GM23338 (cell line): Measurements from ENCODE around the gene SYCP3. TPM values are rescaled to one million over a fixed set of nuclear protein-coding genes. Genes with fewer than 3 reads are reported as not detected.

Experiments used
- ATAC-seq: fragments of 200-7000 bp; cut with Tn5 transposase; 3 replicates; pipeline ENCODE4 v1.9.1; 2020
- DNase-seq: peaks from one replicate; pipeline ENCODE4 v3.0.0-alpha.2; 2015; ENCODE audit warnings: low spot score
- H2AFZ ChIP-seq: fragments of 200-600 bp; sonication (generic); 2 replicates; pipeline ENCODE4 v1.8.0; 2016; ENCODE audit warnings: antibody characterized with exemption, mild to moderate bottlenecking, moderate library complexity
- H3F3A ChIP-seq: fragments of 200-600 bp; sonication (generic); replicated peaks from 2 replicates; pipeline ENCODE4 v1.8.0; 2017; ENCODE audit warnings: antibody characterized with exemption, mixed run types, low read depth
- H3K27ac ChIP-seq: fragments of 200-600 bp; sonication (generic); 2 replicates; pipeline ENCODE4 v1.6.1; 2016; ENCODE audit warnings: low read depth
- H3K27me3 ChIP-seq: fragments of 200-600 bp; sonication (generic); 2 replicates; pipeline ENCODE4 v1.8.0; 2016; ENCODE audit warnings: mild to moderate bottlenecking, mixed run types, moderate library complexity; ENCODE audit not compliant: insufficient read depth
- H3K36me3 ChIP-seq: fragments of 200-600 bp; sonication (generic); 2 replicates; pipeline ENCODE4 v1.8.0; 2016; ENCODE audit warnings: mild to moderate bottlenecking; ENCODE audit not compliant: insufficient read depth
- H3K4me1 ChIP-seq: fragments of 200-600 bp; sonication (generic); 2 replicates; pipeline ENCODE4 v1.8.0; 2016; ENCODE audit warnings: mild to moderate bottlenecking, moderate library complexity; ENCODE audit not compliant: insufficient read depth
- H3K4me2 ChIP-seq: fragments of 200-600 bp; sonication (generic); 2 replicates; pipeline ENCODE4 v1.7.1; 2017; ENCODE audit warnings: mixed run types
- H3K4me3 ChIP-seq: fragments of 200-600 bp; sonication (generic); 2 replicates; pipeline ENCODE4 v1.6.1; 2016; ENCODE audit warnings: mixed run types
- H3K79me2 ChIP-seq: fragments of 200-600 bp; sonication (generic); replicated peaks from 2 replicates; pipeline ENCODE4 v1.8.0; 2017; ENCODE audit warnings: mild to moderate bottlenecking; ENCODE audit not compliant: insufficient read depth
- H3K9me2 ChIP-seq: fragments of 200-600 bp; sonication (generic); 2 replicates; pipeline ENCODE4 v1.8.0; 2017; ENCODE audit not compliant: insufficient read depth
- H4K20me1 ChIP-seq: fragments of 200-600 bp; sonication (generic); replicated peaks from 2 replicates; pipeline ENCODE4 v1.8.0; 2017; ENCODE audit warnings: mild to moderate bottlenecking; ENCODE audit not compliant: insufficient read depth
- H3K27ac Mint-ChIP-seq: 2 replicates; pipeline ENCODE4 v1.8.0; 2020; ENCODE audit warnings: inconsistent platforms, mild to moderate bottlenecking, moderate library complexity, mixed read lengths
- H3K27me3 Mint-ChIP-seq: 3 replicates; pipeline ENCODE4 v1.8.0; 2022; ENCODE audit warnings: low read depth, mild to moderate bottlenecking, moderate library complexity, mixed read lengths, inconsistent platforms; ENCODE audit not compliant: insufficient read depth, poor library complexity
- H3K36me3 Mint-ChIP-seq: 3 replicates; pipeline ENCODE4 v1.8.0; 2021; ENCODE audit warnings: low read depth, mild to moderate bottlenecking, inconsistent platforms, moderate library complexity, mixed read lengths
- H3K4me1 Mint-ChIP-seq: 3 replicates; pipeline ENCODE4 v1.8.0; 2020; ENCODE audit warnings: mild to moderate bottlenecking, inconsistent platforms, mixed read lengths
- H3K4me3 Mint-ChIP-seq: 3 replicates; pipeline ENCODE4 v1.8.0; 2021; ENCODE audit warnings: moderate library complexity, mild to moderate bottlenecking, inconsistent platforms, mixed read lengths
- H3K9me3 Mint-ChIP-seq: 3 replicates; pipeline ENCODE4 v1.8.0; 2020; ENCODE audit warnings: moderate library complexity, mild to moderate bottlenecking, inconsistent platforms, mixed read lengths
- CREB1 ChIP-seq: fragments of 250-450 bp; sonication (Bioruptor Pico); IDR thresholded peaks from 2 replicates; pipeline ENCODE4 v1.5.0; 2020; ENCODE audit warnings: low read depth, mild to moderate bottlenecking, moderate library complexity
- CTCF ChIP-seq, 2 experiments: fragments of 200-600 bp in 1 of 2; sonication (generic) in 1 of 2; conservative IDR thresholded peaks; 2 replicates each; pipeline versions ENCODE4 v1.5.1 to v1.6.1; 2016 to 2017; ENCODE audit warnings: antibody characterized with exemption in 2 of 2, low read depth in 2 of 2, mild to moderate bottlenecking in 2 of 2, moderate library complexity in 1 of 2
- ETS1 ChIP-seq: IDR thresholded peaks from 2 replicates; pipeline ENCODE4 v1.6.1; 2016; ENCODE audit warnings: antibody characterized with exemption
- EZH2 ChIP-seq: fragments of 200-600 bp; sonication (generic); IDR thresholded peaks from one replicate; pipeline ENCODE4 v1.8.0; 2017; ENCODE audit warnings: antibody characterized with exemption, mild to moderate bottlenecking, low read depth; ENCODE audit not compliant: unreplicated experiment
- EZH2phosphoT487 ChIP-seq: fragments of 200-600 bp; sonication (generic); IDR thresholded peaks from one replicate; pipeline ENCODE4 v1.8.1; 2018; ENCODE audit warnings: antibody characterized with exemption; ENCODE audit not compliant: unreplicated experiment
- JUNB ChIP-seq: IDR thresholded peaks from one replicate; pipeline ENCODE4 v1.6.1; 2016; ENCODE audit warnings: antibody characterized with exemption; ENCODE audit not compliant: unreplicated experiment
- NANOG ChIP-seq: IDR thresholded peaks from 2 replicates; pipeline ENCODE4 v1.6.1; 2016; ENCODE audit warnings: antibody characterized with exemption, borderline replicate concordance
- POLR2AphosphoS5 ChIP-seq: IDR thresholded peaks from 2 replicates; pipeline ENCODE4 v1.6.1; 2016; ENCODE audit warnings: antibody characterized with exemption, low read depth
- REST ChIP-seq: IDR thresholded peaks from one replicate; pipeline ENCODE4 v1.6.1; 2018; ENCODE audit warnings: antibody characterized with exemption; ENCODE audit not compliant: unreplicated experiment
- STAT1 ChIP-seq: IDR thresholded peaks from one replicate; pipeline ENCODE4 v1.6.1; 2016; ENCODE audit warnings: antibody characterized with exemption; ENCODE audit not compliant: unreplicated experiment
- ZNF114 ChIP-seq: fragments of 250-450 bp; sonication (Bioruptor Pico); IDR thresholded peaks from 2 replicates; pipeline ENCODE4 v1.5.0; 2020; ENCODE audit warnings: mild to moderate bottlenecking, moderate library complexity
- ZNF331 ChIP-seq: fragments of 250-450 bp; sonication (Bioruptor Pico); IDR thresholded peaks from 2 replicates; pipeline ENCODE4 v1.5.0; 2020; ENCODE audit warnings: low read depth, mild to moderate bottlenecking, moderate library complexity
- ZNF462 ChIP-seq: fragments of 250-450 bp; sonication (Bioruptor Pico); IDR thresholded peaks from 2 replicates; pipeline ENCODE4 v1.5.0; 2020; ENCODE audit warnings: mild to moderate bottlenecking, moderate library complexity
- polyA plus RNA-seq: library from polyadenylated mRNA; unstranded; fragments of >200 nt; fragmentation: Nextera tagmentation; extraction: Ambion mirVana; gene quantifications from 2 replicates; pipeline ENCODE4 v1.2.1, GENCODE V29; 2016
- total RNA-seq: library from RNA; depleted of rRNA; stranded (reverse); fragments of >200 nt; shearing (Covaris generic); gene quantifications from 2 replicates; pipeline ENCODE4 v1.2.3, GENCODE V29; 2014

The SYCP3 gene
- total and polyA plus RNA-seq, 2 experiments from 2014 or later = 0.07 to 1.5 TPM

- no peaks in the 10 kb centered on the region for H3K27me3 Mint-ChIP-seq
- Histone ChIP-seq H3K79me2 (no peaks in the 10 kb centered on the region), H3K9me2 (no peaks in the 10 kb centered on the region), H3K36me3 (peaks cover 30% of the 10 kb centered on the region), H3F3A (no peaks in the 10 kb centered on the region), H3K4me1 (no peaks in the 10 kb centered on the region), H2AFZ (no peak overlapping the region), H3K4me2 (no peak overlapping the region), H3K4me3 (no peak overlapping the region), H4K20me1 (no peaks in the 10 kb centered on the region; the same call in 1 of the 2 replicates), H3K27me3 (no peaks in the 10 kb centered on the region), H3K27ac (no peak overlapping the region)
- no peak overlapping the region for H3K4me3 Mint-ChIP-seq
- H3K27ac Mint-ChIP-seq = no peak overlapping the region
- no peak for TF ChIP-seq CTCF (conservative IDR thresholded peaks at IDR 0.05; ENCODE audit: low read depth in 2 of 2)
- TF ChIP-seq CREB1 = no peak
- TF ChIP-seq ZNF462 (CRISPR knock-in tag) = no peak
- TF ChIP-seq ZNF114 (CRISPR knock-in tag) = no peak
- no peak for TF ChIP-seq ZNF331
- TF ChIP-seq JUNB = no peak
- no peak for TF ChIP-seq NANOG
- no peak for TF ChIP-seq POLR2AphosphoS5
- TF ChIP-seq ETS1 = no peak
- no peak for TF ChIP-seq REST
- TF ChIP-seq STAT1 = no peak
- no peak for TF ChIP-seq EZH2
- no peak for TF ChIP-seq EZH2phosphoT487
- DNase-seq = no peak
- no peak for ATAC-seq
- no peaks in the 10 kb centered on the region for H3K9me3 Mint-ChIP-seq
- H3K4me1 Mint-ChIP-seq = no peaks in the 10 kb centered on the region; the same call in 2 of the 3 replicates
- H3K36me3 Mint-ChIP-seq = peaks cover 32% of the 10 kb centered on the region; the same call in 2 of the 3 replicates
These were observed 29.5 kb upstream of the SYCP3 start for GRCh38 chr12:101768781-101769180.
